CD4-positive, alpha-beta T cell treated with Interferon gamma for 1 hour (primary cell): ENCODE measurements around the gene MPPED1.

Experiments used
- DNase-seq: peaks from one replicate; pipeline ENCODE4 v3.0.0-alpha.2; 2020

Gene MPPED1

DNA sequence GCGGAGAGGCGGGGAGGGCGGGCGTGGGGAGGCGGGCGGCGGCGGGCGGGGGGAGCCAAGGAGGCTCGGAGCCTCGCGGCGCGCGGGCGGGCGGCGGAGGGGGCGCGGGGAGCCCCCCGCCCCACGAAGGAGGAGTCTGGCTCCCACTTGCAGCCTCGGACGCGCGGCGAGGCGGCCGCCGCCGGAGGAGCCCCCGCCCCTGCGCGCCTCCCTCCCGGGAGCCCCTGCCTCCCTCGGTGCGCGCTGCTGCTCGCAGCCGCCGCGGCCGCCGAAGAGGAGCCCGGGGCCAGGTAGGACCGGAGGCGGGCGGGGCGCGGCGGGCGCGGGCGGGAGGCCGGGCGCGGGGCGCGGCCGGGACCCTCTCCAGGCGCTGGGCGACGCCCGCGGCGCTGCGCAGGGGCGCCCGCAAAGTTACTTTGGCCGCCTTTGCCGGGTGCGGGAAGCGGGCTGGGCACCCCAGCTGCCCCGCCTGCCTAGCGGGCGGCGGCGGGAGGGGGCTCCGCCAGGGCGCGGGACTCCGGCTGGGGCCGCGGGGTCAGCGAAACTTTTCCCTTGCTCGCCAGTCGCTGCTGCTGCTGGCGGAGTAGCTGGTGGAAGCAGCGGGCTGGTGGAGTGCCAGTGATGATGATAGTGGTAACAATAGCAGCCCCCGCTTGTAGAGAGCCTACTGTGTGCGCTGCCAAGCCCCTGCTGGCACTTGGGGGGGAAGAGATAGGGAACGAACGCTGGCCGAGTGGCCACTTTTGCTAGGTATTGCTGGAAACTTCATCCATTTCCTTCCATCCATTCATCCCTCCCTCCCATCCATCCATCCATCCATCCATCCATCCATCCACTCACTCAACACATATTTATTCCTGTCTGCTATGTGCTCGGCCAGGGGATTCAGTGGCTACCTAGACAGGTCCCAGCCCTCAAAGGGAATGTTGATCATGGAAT lies at the start of gene MPPED1:
Gene MPPED1, plus strand, starts transcription at position 146 of the 939 bp plus-strand sequence. CDS start 12,972 bp downstream, outside the sequence.
- DNase-seq, result no peak

GRCh38 chr22:43363315-43364168 lies 48.3 kb upstream of the MPPED1 start:
- DNase-seq, result no peak

- DNase-seq, result no peak
Observed at GRCh38 chr22:43364169-43364435, 47.7 kb upstream of the MPPED1 start.

DNA sequence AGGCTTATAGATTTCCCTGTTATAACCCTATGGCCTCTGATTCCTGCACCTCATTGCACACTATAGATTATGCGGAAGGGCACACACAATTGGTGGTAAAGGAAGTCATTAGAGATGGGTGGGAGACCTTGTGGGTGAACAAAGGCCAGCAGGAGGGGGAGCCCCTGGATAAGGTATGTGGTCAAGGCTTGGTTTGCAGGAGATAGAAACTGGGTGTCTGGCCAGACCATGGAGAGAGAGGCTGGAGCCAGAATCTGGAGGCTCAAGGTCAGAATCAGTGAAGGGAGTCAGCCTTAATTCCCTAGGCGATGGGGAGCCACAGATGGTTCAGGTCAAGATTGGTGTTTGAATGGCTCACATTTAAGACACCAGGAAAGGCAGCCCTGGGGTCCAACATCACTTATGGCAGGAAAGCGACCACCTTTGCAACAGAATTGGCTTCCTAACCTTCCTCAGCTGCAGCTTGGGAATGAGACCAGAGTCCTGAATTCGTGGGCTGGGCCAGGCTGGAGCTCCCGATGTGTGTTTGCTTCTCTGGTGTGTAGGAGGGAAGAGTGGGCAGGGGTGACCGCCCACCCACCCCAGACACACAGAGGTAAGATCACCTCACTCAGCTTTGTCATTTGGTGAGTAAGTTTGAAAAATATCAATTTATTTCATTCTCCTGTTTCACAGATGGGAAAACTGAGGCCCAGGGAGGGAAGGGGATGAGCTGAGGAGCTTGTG lies 45.9 kb upstream of the MPPED1 start:
- DNase-seq, result no peak

GRCh38 chr22:43370036-43370435 lies 41.8 kb upstream of the MPPED1 start:
- DNase-seq, result no peak

DNA sequence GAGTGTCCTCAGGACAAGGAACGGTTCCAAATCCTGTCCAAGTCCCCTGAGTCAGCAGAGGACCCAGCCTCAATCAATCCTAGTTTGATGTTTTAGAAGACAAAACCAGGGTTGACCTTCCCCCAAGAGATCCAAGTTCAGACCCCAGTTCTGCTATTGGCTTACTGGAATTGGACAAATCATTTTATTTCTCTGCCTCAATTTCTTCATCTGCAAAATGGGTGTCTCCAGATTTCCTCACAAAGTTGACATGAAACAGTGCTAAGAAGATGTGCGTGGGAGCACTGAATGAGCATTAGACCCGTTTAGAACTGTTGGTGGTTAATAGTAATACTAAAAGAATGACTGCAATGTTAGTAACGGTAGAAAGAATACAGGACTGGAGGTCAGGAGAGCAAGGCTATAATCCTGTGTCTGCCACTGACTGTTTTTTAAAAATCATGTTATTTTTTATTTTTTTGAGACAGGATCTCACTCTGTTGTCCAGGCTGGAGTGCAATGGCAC lies 35.8 kb upstream of the MPPED1 start:
- no peak for DNase-seq

DNA sequence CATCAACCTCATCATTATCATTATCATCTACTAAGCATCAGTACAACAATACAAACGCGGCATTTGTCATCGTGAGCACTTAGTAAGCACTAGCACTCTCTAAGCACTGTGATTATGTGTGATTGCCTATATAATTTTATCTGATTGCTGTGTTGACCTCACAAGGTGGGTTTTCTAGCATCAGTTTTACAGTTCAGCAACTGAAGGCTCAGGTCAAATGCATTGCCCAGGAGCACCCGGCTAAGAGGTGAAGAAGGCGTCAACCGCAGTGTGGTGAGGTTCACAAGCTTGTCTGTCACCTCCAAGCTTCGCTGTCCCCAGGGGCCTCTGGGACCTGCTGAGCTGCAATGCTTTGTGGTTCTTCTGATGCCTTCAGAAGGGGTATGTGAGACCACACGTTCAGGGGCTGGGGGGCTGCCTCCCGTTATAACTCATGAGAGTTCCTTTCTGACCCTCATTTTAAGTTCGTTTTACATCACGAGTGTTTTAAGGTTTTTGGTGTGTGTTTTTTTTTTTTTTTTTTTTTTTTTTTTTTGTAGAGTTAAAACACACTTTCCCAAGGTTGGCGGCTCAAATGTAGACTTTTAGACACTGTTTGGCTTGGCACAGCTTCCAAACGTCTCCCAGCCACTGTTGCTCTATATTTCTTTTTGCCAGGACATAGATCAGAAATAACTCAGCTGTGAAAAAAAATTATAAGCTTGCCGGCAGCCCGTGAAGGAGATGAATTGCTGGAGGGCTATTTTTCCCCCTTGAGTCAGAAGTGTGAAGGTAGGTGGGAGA lies 34.9 kb upstream of the MPPED1 start:
- peak; percentile 41 for DNase-seq

GRCh38 chr22:43377548-43377895 lies 34.3 kb upstream of the MPPED1 start:
- no peak for DNase-seq

DNA sequence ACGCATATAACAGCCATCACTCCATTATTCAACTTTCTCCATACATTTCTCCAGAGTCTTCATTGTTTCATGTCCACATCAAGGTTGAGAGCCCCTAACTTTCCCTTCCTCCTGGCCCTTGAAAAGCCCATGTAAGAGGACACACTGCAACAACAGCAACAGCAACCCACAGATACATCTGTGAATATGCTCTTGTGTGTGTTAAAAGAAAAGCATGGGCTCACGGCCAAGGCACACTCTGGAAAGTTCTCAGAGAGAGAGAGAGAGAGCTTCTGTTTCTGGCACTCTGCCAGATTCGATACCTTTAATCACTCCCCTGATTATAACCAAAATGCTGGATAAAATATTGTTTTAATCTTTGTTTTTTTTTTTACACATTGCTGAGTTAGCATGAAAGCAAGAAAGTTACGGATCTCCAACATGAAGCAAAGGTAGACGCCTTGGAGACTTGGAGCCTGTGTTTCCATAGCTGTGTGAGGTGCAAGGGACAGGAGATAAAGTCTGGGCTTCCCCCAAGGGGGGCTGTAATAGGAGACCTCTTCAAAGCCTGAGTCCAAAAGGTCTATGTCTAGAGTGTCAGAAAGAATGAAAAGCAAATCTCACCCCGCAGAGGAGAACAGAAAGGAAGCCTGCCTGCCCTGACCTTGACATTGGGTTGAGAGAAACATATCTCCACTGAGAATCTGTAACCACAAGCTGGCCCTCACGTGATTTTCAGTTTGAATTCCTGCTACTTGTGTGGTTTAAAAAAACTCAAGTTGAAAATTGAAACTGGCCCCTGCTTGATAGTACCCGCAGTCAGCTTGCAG lies 33.7 kb upstream of the MPPED1 start:
- DNase-seq, result no peak

GRCh38 chr22:43381693-43382092 lies 30.1 kb upstream of the MPPED1 start:
- no peak for DNase-seq

DNA sequence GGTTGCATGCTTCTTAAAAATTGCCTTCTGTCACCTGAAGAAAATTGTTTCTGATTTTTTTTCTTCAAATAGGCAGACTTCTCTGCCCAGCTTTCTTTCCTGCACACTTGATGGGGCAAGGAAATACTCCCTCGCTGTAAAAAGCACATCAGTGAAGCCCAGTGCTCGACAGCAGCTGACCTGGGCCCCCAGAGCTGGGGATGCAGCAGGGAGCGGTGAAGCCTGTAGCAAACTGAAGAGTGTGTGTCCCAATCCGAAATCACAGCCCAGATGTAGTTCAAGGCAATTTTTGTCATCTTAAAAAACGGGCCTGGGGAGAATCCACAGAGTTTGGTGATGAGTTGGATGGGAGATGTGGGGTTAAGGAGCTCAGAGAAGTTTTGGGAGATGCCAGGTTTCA lies 27.0 kb upstream of the MPPED1 start:
- DNase-seq, result no peak

GRCh38 chr22:43385770-43386641 lies 25.8 kb upstream of the MPPED1 start:
- peak; percentile 67 for DNase-seq

DNA sequence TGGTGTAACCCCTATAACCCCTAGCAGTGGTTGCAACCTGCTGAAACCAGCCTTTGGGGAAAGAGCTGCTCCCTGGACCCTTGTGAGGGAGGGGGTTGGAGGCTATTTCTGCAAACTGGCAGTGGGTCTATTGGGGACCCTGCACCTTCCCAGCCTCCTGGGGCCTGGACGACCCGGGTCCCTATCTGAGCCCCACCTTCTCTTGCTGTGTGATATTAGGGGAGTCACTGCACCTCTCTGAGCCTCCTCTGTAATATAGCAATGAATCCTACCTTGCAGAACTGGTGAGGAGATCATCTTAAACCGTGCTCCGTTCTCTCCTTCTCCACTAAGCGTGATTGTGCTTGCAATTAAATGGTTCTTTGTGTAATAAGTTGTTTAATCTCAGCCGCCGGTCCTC lies 24.0 kb upstream of the MPPED1 start:
- DNase-seq, result no peak

DNA sequence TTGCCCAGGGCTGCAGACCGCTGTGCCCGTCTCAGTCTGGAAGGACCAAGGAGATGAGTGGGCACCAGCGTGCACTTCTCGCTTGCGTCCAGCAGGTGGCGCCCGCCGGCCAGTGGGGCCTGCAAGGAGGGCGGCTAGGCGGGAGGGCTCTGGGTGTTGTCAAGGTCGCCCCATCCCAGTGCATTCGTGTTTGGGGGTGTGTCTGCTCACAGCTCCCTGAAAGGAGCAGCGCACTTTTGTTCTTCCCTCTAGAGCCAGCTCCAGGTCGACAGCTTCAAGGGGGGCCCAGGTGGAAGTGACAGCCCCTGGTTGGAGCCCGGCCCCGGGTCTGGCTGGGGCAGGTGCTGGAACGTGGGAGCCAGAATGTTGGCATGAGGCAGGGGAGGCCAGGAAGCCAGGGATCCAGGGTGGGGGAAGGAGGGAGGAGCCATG lies 23.4 kb upstream of the MPPED1 start:
- peak; percentile 54 for DNase-seq

DNA sequence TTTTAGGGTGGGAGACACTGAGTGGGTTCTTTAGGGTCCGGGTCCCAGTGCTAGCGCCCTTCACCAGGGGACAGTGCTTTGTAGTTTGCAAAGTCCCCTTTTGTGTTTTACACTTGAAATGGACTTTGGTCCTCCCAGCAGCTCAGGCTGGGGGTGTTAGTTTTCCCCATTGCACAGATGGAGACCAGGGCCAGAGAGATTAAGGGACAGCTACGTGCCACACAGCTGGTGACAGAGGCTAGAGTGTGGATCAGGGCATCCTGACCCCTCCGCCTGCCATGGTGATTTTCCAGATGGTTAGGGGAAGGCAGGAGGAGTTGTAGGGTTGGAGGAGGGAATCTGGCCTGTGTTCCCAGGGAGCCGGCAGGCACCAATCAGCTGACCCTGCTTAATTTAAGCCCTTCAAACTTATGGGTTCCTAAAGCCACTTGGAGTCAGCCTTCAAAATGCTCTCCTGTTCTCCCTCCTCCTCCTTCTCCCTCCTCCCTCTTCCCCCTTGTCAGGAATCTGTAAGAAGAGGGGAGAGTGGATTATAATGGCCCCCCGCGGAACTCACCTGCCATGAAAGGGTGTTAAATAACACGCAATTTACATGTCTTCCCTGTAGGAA lies 22.5 kb upstream of the MPPED1 start:
- DNase-seq, result no peak

DNA sequence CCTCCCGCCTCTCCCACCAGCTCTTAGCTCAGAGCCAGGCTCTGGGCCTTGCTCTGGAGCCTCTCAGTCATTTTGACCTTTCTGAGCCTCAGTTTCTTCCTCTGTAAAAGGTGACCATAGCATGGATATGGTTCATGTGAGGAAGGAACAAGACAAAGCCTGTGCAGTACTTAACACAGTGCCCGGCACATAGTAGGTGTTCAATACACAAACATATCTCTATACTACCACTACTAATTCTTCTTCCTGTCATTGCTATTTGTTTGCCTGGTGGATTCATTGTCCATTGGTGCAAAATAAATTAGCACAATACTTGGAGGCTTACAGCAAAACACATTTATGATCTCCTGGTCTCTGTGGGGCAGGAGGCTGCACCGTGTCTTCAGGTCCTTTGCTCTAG lies 21.6 kb upstream of the MPPED1 start:
- DNase-seq, result no peak

DNA sequence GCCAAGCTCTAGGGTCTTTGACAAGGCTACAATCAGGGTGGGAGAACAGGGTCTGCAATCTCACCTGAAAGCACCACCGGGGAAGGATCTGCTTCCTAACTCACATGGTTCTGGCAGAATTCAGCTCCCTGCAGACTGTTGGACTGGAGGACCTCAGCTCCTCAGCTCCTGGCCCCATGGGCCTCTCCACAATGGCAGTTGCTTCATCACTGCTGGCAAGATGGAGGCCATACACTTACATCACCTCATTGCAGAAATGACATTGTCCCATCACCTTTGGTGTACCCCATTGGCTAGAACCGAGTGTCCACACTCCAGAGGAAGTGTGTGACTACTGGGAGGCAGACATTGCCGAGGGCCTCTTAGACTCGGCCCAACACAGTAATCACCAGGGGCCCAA lies 20.9 kb upstream of the MPPED1 start:
- no peak for DNase-seq

GRCh38 chr22:43391306-43391705 lies 20.5 kb upstream of the MPPED1 start:
- DNase-seq, result no peak

GRCh38 chr22:43392385-43392989 lies 19.3 kb upstream of the MPPED1 start:
- no peak for DNase-seq
